ENCODE measurements around the gene ZNF101. TPM values are rescaled to one million over a fixed set of nuclear protein-coding genes. Genes with fewer than 3 reads are reported as not detected.

ZNF101 gene
- total RNA-seq, 3 donors from 2014 or later (not counting 1 experiment from before 2014, with no cell fraction given), result 35.7 to 58.7 (median 41.0) TPM

DNA sequence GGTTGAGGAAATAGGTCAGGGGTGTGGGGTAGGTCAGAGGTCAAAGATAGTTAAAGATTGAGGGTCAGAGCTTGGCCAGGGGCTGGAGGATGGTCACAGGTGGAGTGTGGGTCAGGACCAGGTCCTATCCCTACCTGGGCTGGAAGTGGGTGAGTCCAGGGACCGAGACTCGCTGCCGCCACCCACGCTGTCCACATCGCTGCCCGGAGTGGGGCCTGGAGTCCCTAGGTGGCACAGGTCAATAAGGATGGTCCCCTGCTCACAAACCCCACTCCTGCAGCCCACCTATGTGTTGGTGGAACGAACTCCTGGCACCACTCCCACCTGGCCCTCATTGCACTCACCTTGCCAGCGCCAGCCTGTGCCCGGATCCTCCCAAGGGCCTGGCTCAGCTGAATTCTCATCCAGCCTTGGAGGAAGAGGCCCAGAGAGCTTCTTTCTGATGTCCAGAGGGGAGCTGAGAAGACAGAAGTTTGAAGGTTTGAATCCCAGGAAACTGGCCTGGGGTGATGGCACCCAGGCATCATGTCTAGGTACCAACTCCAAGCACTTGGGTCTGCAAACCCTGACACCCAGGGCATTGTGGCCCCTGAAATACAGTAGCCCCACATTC lies 32.0 kb upstream of the ZNF101 start:
- H3K9me3 Mint-ChIP-seq, result no peaks in the 10 kb centered on the region
- H3K4me3 Mint-ChIP-seq, result no peak overlapping the region
- no peak overlapping the region for H3K27ac Mint-ChIP-seq
- no peaks in the 10 kb centered on the region for H3K9me3 ChIP-seq (ENCODE audit: control insufficient read depth, insufficient read depth, low read length)
- no peak overlapping the region for H3K4me3 ChIP-seq (ENCODE audit: low read length)
- no peak for ATAC-seq
- no peaks in the 10 kb centered on the region for H3K27me3 ChIP-seq (ENCODE audit: control insufficient read depth, insufficient read depth, low read length)
- intact Hi-C loops (cut with micrococcal nuclease), result no loop called here
- WGBS (ENCODE audit: insufficient coverage), result 97% methylated on average over 9 of the region's 9 CpGs
- peaks cover 8% of the 10 kb centered on the region for H3K4me1 ChIP-seq (ENCODE audit: control insufficient read depth, insufficient read depth, low read length)
- H3K36me3 ChIP-seq (ENCODE audit: control insufficient read depth, insufficient read depth, low read length), result peaks cover 67% of the 10 kb centered on the region
- peaks cover 17% of the 10 kb centered on the region for H3K36me3 Mint-ChIP-seq
- no peaks in the 10 kb centered on the region for H3K27me3 Mint-ChIP-seq (ENCODE audit: low read depth in 2 of 2)
- TF ChIP-seq, protein P1, sequence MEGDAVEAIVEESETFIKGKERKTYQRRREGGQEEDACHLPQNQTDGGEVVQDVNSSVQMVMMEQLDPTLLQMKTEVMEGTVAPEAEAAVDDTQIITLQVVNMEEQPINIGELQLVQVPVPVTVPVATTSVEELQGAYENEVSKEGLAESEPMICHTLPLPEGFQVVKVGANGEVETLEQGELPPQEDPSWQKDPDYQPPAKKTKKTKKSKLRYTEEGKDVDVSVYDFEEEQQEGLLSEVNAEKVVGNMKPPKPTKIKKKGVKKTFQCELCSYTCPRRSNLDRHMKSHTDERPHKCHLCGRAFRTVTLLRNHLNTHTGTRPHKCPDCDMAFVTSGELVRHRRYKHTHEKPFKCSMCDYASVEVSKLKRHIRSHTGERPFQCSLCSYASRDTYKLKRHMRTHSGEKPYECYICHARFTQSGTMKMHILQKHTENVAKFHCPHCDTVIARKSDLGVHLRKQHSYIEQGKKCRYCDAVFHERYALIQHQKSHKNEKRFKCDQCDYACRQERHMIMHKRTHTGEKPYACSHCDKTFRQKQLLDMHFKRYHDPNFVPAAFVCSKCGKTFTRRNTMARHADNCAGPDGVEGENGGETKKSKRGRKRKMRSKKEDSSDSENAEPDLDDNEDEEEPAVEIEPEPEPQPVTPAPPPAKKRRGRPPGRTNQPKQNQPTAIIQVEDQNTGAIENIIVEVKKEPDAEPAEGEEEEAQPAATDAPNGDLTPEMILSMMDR (IDR thresholded peaks at IDR 0.05), result no peak
- peaks cover 11 to 27% of the 10 kb centered on the region in 2 donors for H3K4me1 Mint-ChIP-seq
- H3K27ac ChIP-seq (ENCODE audit: low read length), result no peak overlapping the region
- DNase-seq, result no peak

DNA sequence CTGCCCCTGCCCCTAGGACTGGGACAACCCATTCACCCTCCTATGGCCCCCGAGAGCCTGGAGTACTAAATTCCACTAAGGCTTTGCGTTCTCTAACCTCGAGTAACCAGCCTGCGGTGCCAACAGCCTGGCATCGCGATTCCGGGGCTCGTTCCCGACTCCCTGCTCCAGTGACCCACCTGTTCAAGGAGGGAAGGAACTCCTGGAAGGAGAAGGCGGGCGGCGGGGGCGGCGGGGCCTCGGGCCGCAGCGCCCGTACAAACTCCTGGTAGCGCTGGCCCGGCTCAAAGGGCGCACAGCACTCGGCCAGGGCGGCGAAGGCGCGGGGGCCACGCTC lies 31.5 kb upstream of the ZNF101 start:
- TF ChIP-seq, protein P1 (IDR thresholded peaks at IDR 0.05), result no peak
- DNase-seq (no peak), ATAC-seq (no peak)
- peaks cover 13% of the 10 kb centered on the region for H3K4me1 ChIP-seq (ENCODE audit: control insufficient read depth, insufficient read depth, low read length)
- Mint-ChIP-seq H3K36me3 (peaks cover 17% of the 10 kb centered on the region), H3K4me1 (peaks cover 16 to 32% of the 10 kb centered on the region in 2 donors), H3K27ac (no peak overlapping the region), H3K4me3 (no peak overlapping the region), H3K9me3 (no peaks in the 10 kb centered on the region), H3K27me3 (ENCODE audit: low read depth in 2 of 2) (no peaks in the 10 kb centered on the region)
- H3K36me3 ChIP-seq (ENCODE audit: control insufficient read depth, insufficient read depth, low read length), result peaks cover 67% of the 10 kb centered on the region
- WGBS (ENCODE audit: insufficient coverage), result over 99% methylated on average over 27 of the region's 27 CpGs
- H3K27ac ChIP-seq (ENCODE audit: low read length), result no peak overlapping the region
- H3K27me3 ChIP-seq (ENCODE audit: control insufficient read depth, insufficient read depth, low read length), result no peaks in the 10 kb centered on the region
- intact Hi-C loops (cut with micrococcal nuclease), result no loop called here
- H3K9me3 ChIP-seq (ENCODE audit: control insufficient read depth, insufficient read depth, low read length), result no peaks in the 10 kb centered on the region
- H3K4me3 ChIP-seq (ENCODE audit: low read length), result no peak overlapping the region

DNA sequence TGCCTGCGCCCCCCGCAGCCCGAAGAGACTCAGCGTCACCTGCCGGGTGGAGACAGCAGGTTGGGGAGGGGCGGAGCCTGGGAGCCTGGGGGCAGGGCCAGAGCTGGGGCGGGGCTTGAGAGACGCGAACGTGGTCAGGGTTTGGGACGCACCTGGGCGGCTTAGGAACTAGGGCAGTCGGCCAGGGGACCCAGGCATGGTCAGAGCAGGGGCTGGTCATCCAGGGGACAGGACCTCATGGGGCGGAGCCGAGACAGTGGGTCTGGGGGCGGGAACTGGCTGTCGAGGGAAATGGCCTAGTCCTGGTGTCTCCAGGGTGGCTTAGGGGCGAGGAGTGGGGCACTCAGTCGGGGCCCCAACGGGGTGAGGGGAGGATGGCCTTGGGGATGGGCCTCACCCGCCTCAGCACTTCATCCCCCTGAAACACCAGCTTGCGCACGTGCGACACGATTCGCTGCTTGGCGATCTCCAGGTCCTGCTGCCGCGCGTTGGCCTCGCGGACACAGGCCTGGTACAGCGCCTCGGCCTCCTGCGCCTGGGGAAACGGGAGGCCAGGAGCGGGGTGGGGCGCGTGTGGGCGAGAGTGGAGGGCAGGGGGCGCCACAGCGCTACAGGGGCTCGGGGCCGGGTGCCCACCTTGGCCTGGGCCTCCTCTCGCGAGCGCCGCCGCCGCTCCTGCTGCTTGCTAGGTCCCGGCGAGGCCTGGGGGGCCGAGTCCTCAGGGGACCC lies 31.0 kb upstream of the ZNF101 start:
- intact Hi-C loops (cut with micrococcal nuclease), result no loop called here
- H3K27ac ChIP-seq (ENCODE audit: low read length), result no peak overlapping the region
- TF ChIP-seq, protein P1 (IDR thresholded peaks at IDR 0.05), result no peak
- no peak overlapping the region for H3K4me3 ChIP-seq (ENCODE audit: low read length)
- Mint-ChIP-seq H3K4me3 (no peak overlapping the region), H3K9me3 (no peaks in the 10 kb centered on the region), H3K27me3 (ENCODE audit: low read depth in 2 of 2) (no peaks in the 10 kb centered on the region), H3K36me3 (peaks cover 17% of the 10 kb centered on the region), H3K4me1 (peaks cover 19 to 36% of the 10 kb centered on the region in 2 donors), H3K27ac (no peak overlapping the region)
- DNase-seq (no peak), ATAC-seq (no peak)
- whole genome bisulfite sequencing (ENCODE audit: insufficient coverage), result 97% methylated on average over 53 of the region's 53 CpGs
- H3K27me3 ChIP-seq (ENCODE audit: control insufficient read depth, insufficient read depth, low read length), result no peaks in the 10 kb centered on the region
- H3K36me3 ChIP-seq (ENCODE audit: control insufficient read depth, insufficient read depth, low read length), result peaks cover 63% of the 10 kb centered on the region
- H3K4me1 ChIP-seq (ENCODE audit: control insufficient read depth, insufficient read depth, low read length), result peaks cover 18% of the 10 kb centered on the region
- no peaks in the 10 kb centered on the region for H3K9me3 ChIP-seq (ENCODE audit: control insufficient read depth, insufficient read depth, low read length)
